Measurements from ENCODE around the gene PWWP2B. TPM values are rescaled to one million over a fixed set of nuclear protein-coding genes. Genes with fewer than 3 reads are reported as not detected.

The PWWP2B gene
- total RNA-seq, 1 donor from 2014 or later, result 12.9 TPM

- no peak for DNase-seq (ENCODE audit: extremely low spot score, unreplicated experiment)
- peak overlapping the region; percentile 86 for H3K27ac Mint-ChIP-seq (ENCODE audit: unreplicated experiment)
- H3K36me3 Mint-ChIP-seq (ENCODE audit: unreplicated experiment), result peaks cover 4% of the 10 kb centered on the region
Measured at GRCh38 chr10:132410779-132411532, 14.0 kb downstream of the PWWP2B start.

DNA sequence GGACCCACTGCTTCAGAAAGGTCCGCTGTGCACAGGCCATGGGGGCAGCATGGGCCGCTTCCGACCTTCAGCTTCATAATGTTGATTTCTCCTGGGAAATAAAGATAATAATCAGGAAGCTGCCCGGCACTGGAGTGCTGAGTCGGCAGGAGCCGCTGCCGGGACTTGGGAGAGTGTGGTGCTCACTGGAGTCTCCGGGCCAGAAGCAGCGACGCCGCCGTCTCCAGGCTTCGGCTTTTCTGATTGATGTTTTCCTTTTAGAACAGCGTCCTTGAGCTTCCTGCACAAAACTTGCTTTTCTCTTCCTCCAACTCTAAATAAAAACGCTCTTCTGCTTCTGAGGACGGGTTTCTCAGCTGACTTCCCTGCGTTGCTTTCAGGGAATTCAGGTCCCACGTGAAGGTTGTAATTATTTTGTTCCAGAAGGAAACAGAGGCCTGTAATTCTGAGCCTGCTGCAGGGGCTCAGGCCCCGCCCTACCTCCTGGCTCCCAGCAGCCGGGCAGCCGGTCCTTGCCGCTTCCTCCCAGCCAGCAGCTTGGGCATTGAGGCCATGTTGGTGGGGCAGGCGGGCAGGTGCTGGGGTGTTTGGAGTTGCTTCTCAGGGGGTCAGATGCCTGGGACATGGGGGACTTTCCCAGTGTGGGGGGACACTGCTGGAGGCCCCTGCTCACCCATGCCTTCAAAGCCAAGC lies 14.7 kb downstream of the PWWP2B start:
- no peak for DNase-seq (ENCODE audit: extremely low spot score, unreplicated experiment)
- Mint-ChIP-seq H3K4me3 (ENCODE audit: unreplicated experiment) (no peak overlapping the region), H3K9me3 (ENCODE audit: unreplicated experiment) (no peaks in the 10 kb centered on the region), H3K4me1 (ENCODE audit: unreplicated experiment) (peaks cover 66% of the 10 kb centered on the region), H3K36me3 (ENCODE audit: unreplicated experiment) (peaks cover 4% of the 10 kb centered on the region), H3K27me3 (ENCODE audit: unreplicated experiment) (no peaks in the 10 kb centered on the region), H3K27ac (ENCODE audit: unreplicated experiment) (peak overlapping the region; percentile 86)
- no peak for TF ChIP-seq CTCF (IDR thresholded peaks at IDR 0.05)

More at GRCh38 chr10:132410779-132411532, 14.0 kb downstream of the PWWP2B start:
- Mint-ChIP-seq H3K27me3 (ENCODE audit: unreplicated experiment) (no peaks in the 10 kb centered on the region), H3K9me3 (ENCODE audit: unreplicated experiment) (no peaks in the 10 kb centered on the region), H3K4me3 (ENCODE audit: unreplicated experiment) (no peak overlapping the region), H3K4me1 (ENCODE audit: unreplicated experiment) (peaks cover 66% of the 10 kb centered on the region)
- no peak for TF ChIP-seq CTCF (IDR thresholded peaks at IDR 0.05)

DNA sequence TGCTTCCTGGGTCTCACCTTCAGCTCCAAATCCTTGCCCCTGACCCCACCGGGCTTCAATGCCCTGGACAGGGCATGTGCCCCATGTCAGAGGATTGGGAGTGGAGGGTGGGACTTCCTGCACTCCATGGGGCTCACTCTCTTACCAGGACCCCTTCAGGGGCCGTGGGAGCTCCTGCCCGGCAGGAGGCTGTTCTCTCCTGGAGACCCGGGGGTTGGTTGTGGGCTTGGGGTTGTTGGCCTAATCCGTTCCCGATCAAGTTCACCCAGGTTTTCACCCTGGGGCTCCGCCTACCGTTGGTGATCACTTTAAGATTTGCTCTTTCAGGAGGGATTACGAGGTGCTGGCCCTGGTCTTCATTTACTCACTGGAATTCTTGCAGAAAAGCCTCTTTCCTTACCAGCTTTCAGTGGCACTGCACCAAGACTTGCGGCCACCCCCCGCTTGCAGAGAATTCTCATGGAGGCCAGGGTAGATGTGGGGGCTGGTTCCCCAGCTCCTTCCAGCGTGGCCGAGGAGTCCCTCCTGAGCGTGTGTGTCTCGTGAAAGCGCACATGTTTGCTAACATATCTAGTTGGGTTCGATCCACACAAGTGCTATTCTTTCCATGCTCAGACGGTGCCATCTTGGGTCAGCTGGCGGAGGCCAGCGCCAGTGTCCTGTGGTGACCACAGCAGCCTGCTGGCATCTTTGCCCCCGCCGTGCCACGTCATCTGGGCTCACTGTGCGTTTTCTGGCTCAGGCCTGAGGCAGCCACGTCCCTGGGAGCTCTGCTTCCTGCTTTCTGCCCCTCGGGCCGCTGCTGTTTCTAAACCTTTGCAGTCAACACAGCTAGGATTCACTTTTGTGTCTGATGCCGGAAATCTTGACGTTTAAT lies 15.6 kb downstream of the PWWP2B start:
- Mint-ChIP-seq H3K36me3 (ENCODE audit: unreplicated experiment) (peaks cover 4% of the 10 kb centered on the region), H3K4me1 (ENCODE audit: unreplicated experiment) (peaks cover 63% of the 10 kb centered on the region), H3K27ac (ENCODE audit: unreplicated experiment) (peak overlapping the region; percentile 67), H3K9me3 (ENCODE audit: unreplicated experiment) (no peaks in the 10 kb centered on the region), H3K27me3 (ENCODE audit: unreplicated experiment) (no peaks in the 10 kb centered on the region), H3K4me3 (ENCODE audit: unreplicated experiment) (no peak overlapping the region)
- TF ChIP-seq CTCF (IDR thresholded peaks at IDR 0.05), result no peak
- no peak for DNase-seq (ENCODE audit: extremely low spot score, unreplicated experiment)

DNA sequence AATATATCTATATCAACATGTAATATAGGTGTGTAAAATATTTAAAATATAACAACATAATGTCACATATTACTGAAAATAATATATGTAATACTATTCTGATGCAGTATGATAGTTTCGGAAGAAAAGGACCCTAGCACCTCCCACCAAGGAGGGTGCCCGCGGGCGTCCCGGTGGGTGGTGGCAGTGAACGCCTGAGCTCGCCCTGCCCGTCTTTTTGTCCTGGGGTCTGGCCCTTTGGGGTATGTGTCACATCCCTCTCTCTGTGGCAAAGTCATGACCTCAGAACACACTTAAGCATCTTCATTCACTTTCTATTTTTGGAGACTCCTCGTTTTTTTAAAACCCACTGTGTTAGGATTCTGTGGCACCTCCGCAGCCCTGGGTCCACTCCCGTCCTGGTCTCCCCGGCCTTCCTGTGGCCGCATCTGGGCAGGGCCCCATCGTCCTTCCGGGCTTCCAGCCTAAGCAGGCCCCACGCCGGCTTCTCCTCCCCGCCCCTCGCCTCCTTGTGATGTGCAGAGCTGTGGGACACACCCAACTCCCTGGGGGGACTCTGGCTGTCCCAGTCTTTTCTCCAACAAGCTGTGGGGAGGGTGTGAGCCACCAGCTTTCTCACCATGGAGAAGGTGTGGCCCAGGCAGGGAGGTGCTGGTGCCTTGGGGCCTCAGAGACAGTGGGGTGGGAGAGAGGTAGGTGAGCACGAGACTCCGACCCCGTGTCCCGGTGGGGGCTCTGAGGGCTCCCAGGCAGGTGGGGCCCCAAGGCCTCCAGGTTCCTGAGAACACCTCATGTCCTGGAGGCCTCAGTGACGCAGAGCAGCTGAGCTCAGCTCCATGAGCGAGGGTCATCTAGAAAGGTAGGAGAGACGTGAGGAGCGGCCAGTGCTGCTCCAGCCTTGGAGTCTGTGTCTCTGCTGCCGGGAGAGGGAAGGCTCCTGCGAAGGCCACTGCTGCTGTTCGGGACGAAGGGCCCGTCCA lies 16.5 kb downstream of the PWWP2B start:
- H3K4me1 Mint-ChIP-seq (ENCODE audit: unreplicated experiment), result peaks cover 61% of the 10 kb centered on the region
- H3K9me3 Mint-ChIP-seq (ENCODE audit: unreplicated experiment), result no peaks in the 10 kb centered on the region
- H3K4me3 Mint-ChIP-seq (ENCODE audit: unreplicated experiment), result no peak overlapping the region
- no peaks in the 10 kb centered on the region for H3K27me3 Mint-ChIP-seq (ENCODE audit: unreplicated experiment)
- DNase-seq (ENCODE audit: extremely low spot score, unreplicated experiment), result no peak
- no peak for TF ChIP-seq CTCF (IDR thresholded peaks at IDR 0.05)
- peaks cover 4% of the 10 kb centered on the region for H3K36me3 Mint-ChIP-seq (ENCODE audit: unreplicated experiment)
- peak overlapping the region; percentile 75 for H3K27ac Mint-ChIP-seq (ENCODE audit: unreplicated experiment)
